Astrocyte of the spinal cord (primary cell): Measurements from ENCODE around the gene DIP2A.

ENCODE experiments used
- DNase-seq: peaks from one replicate; pipeline ENCODE4 v3.0.0; 2011; ENCODE audit warnings: low read depth, low spot score
- H3K4me3 ChIP-seq: 2 replicates; pipeline ENCODE4 v1.5.1; 2011; ENCODE audit warnings: low read depth, mild to moderate bottlenecking, low read length, moderate library complexity
- in situ Hi-C: cut with HindIII; loops from 2 replicates; pipeline ENCODE4 v1.10.0; 2017; ENCODE audit warnings: low sequenced_read_pairs
- TF ChIP-seq, protein P1 (sequence below): IDR thresholded peaks from 2 replicates; pipeline ENCODE4 v1.5.1; 2012; ENCODE audit warnings: low read depth, mild to moderate bottlenecking, low read length, inconsistent platforms

Gene DIP2A

DNA sequence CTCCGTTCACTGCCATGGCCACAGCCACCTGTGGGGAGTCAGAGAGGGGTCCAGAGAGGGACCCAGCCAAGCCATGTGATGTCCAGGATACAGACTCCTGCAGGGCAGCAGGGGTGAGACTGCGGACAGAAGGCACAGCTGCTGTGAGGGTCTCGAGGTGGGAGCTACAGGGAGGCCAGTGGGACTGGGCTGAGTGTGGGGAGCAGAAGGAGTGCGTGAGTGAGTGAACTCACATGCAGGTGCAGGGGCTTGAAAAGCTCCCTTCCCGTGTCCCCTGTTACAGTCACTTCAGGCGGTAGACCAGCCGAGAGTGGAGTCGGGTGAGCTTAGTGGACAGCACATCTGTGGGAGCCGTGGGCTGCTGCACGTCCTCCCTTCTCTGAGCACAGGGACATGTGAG lies 103.8 kb downstream of the DIP2A start:
- H3K4me3 ChIP-seq, result no peak overlapping the region
- no peak for DNase-seq
- TF ChIP-seq, protein P1, sequence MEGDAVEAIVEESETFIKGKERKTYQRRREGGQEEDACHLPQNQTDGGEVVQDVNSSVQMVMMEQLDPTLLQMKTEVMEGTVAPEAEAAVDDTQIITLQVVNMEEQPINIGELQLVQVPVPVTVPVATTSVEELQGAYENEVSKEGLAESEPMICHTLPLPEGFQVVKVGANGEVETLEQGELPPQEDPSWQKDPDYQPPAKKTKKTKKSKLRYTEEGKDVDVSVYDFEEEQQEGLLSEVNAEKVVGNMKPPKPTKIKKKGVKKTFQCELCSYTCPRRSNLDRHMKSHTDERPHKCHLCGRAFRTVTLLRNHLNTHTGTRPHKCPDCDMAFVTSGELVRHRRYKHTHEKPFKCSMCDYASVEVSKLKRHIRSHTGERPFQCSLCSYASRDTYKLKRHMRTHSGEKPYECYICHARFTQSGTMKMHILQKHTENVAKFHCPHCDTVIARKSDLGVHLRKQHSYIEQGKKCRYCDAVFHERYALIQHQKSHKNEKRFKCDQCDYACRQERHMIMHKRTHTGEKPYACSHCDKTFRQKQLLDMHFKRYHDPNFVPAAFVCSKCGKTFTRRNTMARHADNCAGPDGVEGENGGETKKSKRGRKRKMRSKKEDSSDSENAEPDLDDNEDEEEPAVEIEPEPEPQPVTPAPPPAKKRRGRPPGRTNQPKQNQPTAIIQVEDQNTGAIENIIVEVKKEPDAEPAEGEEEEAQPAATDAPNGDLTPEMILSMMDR, result no peak
- in situ Hi-C loops, result no loop called here

GRCh38 chr21:46562964-46563607 lies 104.4 kb downstream of the DIP2A start:
- no peak for DNase-seq
- in situ Hi-C loops, result no loop called here
- no peak overlapping the region for H3K4me3 ChIP-seq
- TF ChIP-seq, protein P1, result no peak

DNA sequence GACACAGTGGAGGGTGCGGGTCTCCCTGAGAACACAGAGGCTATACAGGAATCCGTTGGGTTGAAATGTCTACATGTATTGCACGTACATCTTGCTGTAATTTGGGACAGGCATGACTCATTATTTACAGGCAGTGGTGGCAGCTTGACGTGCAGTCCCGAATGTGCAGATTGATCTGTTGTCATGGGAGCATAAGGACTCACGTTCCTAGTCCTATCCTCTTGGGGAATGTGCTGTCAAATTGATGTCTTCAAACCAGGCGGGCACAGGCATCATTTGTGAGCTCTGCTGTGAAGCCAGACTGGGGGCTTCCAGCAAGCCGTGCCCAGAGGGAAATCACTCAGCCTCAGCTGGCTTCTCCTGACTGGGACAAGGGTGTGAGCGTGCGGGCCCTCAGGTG lies 105.7 kb downstream of the DIP2A start:
- H3K4me3 ChIP-seq, result no peak overlapping the region
- in situ Hi-C loops, result no loop called here
- DNase-seq, result no peak
- TF ChIP-seq, protein P1, result no peak

- in situ Hi-C loops, result no loop called here
- DNase-seq, result no peak
- no peak overlapping the region for H3K4me3 ChIP-seq
- TF ChIP-seq, protein P1, result no peak
Measured at GRCh38 chr21:46567348-46567747, 108.7 kb downstream of the DIP2A start.

- no peak overlapping the region for H3K4me3 ChIP-seq
- DNase-seq, result no peak
- in situ Hi-C loops, result no loop called here
- TF ChIP-seq, protein P1, result no peak
Measured at GRCh38 chr21:46568562-46568961, 109.9 kb downstream of the DIP2A start.

GRCh38 chr21:46569081-46569480 lies 110.4 kb downstream of the DIP2A start:
- in situ Hi-C loops, result no loop called here
- no peak overlapping the region for H3K4me3 ChIP-seq
- TF ChIP-seq, protein P1, result no peak
- DNase-seq, result no peak
